ENCODE data around the gene RERE.

DNA sequence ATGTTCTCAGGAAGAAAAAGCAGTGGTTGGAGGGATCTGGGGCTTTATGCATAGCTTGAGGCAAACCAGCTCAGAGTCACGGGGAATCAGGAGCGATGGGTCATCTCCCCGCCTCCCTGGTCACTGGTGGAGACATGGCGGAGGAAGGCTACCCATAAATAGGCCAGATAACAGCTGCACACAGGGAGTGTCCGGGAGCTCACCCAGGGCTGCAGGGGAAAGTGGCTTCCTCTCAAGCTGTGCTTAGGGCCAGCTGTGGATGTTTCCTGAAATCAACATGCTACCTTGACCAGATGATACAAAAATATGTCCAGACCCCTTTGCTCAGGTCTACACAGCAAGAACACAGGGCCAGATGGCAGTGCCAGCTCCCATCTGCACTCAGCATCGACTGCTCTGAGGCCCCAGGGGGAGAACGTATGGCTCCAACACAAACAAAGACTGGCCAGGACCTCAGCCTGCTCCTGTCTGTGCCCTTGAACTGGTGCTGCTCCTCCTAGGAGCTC is 27.1 kb upstream of the RERE start:
- TF ChIP-seq, protein P1, sequence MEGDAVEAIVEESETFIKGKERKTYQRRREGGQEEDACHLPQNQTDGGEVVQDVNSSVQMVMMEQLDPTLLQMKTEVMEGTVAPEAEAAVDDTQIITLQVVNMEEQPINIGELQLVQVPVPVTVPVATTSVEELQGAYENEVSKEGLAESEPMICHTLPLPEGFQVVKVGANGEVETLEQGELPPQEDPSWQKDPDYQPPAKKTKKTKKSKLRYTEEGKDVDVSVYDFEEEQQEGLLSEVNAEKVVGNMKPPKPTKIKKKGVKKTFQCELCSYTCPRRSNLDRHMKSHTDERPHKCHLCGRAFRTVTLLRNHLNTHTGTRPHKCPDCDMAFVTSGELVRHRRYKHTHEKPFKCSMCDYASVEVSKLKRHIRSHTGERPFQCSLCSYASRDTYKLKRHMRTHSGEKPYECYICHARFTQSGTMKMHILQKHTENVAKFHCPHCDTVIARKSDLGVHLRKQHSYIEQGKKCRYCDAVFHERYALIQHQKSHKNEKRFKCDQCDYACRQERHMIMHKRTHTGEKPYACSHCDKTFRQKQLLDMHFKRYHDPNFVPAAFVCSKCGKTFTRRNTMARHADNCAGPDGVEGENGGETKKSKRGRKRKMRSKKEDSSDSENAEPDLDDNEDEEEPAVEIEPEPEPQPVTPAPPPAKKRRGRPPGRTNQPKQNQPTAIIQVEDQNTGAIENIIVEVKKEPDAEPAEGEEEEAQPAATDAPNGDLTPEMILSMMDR (IDR thresholded peaks at IDR 0.05 in 2 of 3, conservative IDR thresholded peaks at IDR 0.05 in 1 of 3; ENCODE audit: borderline replicate concordance in 1 of 3, insufficient read depth in 1 of 3, low read depth in 2 of 3, low read length in 2 of 3): no peak
- TF ChIP-seq, protein P2, sequence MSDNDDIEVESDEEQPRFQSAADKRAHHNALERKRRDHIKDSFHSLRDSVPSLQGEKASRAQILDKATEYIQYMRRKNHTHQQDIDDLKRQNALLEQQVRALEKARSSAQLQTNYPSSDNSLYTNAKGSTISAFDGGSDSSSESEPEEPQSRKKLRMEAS (IDR thresholded peaks at IDR 0.05): no peak
- TF ChIP-seq SP1 (IDR thresholded peaks at IDR 0.05; ENCODE audit: low read depth): no peak
- TF ChIP-seq ZNF274 (IDR thresholded peaks at IDR 0.05; ENCODE audit: low read depth, low read length): no peak
- no peak for TF ChIP-seq POLR2A (IDR thresholded peaks at IDR 0.05; ENCODE audit: borderline replicate concordance, extremely low read depth, insufficient read depth, insufficient read length)
- no peak for TF ChIP-seq ELF1 (IDR thresholded peaks at IDR 0.05; ENCODE audit: borderline replicate concordance, low read depth)
- TF ChIP-seq SRF (IDR thresholded peaks at IDR 0.05; ENCODE audit: low read depth): no peak
- no peak for TF ChIP-seq FOSL1 (IDR thresholded peaks at IDR 0.05; ENCODE audit: low read depth)
- TF ChIP-seq POLR2AphosphoS5 (IDR thresholded peaks at IDR 0.05; ENCODE audit: low read depth, low read length): no peak
